NB4 (cell line): ENCODE results near the gene PDE4B.

ENCODE experiments used
- DNase-seq: peaks from one replicate; pipeline ENCODE4 v3.0.0; 2010; ENCODE audit warnings: low read depth
- H3K4me3 ChIP-seq: one replicate; pipeline ENCODE4 v1.5.1; 2011; ENCODE audit warnings: mild to moderate bottlenecking, low read depth, low read length, moderate library complexity
- MYC ChIP-seq: IDR thresholded peaks from 2 replicates; pipeline ENCODE4 v1.6.1; 2011; ENCODE audit warnings: low read depth, low read length
- POLR2A ChIP-seq: IDR thresholded peaks from 2 replicates; pipeline ENCODE4 v1.6.1; 2011; ENCODE audit warnings: mild to moderate bottlenecking; ENCODE audit not compliant: insufficient read length; ENCODE audit errors: extremely low read depth
- TF ChIP-seq, protein P1 (sequence below): IDR thresholded peaks from 2 replicates; pipeline ENCODE4 v1.6.1; 2011; ENCODE audit warnings: low read depth, low read length
- TF ChIP-seq, protein P2 (sequence below): IDR thresholded peaks from one replicate; pipeline ENCODE4 v1.5.1; 2012; ENCODE audit warnings: low read depth, low read length

Gene PDE4B

DNA sequence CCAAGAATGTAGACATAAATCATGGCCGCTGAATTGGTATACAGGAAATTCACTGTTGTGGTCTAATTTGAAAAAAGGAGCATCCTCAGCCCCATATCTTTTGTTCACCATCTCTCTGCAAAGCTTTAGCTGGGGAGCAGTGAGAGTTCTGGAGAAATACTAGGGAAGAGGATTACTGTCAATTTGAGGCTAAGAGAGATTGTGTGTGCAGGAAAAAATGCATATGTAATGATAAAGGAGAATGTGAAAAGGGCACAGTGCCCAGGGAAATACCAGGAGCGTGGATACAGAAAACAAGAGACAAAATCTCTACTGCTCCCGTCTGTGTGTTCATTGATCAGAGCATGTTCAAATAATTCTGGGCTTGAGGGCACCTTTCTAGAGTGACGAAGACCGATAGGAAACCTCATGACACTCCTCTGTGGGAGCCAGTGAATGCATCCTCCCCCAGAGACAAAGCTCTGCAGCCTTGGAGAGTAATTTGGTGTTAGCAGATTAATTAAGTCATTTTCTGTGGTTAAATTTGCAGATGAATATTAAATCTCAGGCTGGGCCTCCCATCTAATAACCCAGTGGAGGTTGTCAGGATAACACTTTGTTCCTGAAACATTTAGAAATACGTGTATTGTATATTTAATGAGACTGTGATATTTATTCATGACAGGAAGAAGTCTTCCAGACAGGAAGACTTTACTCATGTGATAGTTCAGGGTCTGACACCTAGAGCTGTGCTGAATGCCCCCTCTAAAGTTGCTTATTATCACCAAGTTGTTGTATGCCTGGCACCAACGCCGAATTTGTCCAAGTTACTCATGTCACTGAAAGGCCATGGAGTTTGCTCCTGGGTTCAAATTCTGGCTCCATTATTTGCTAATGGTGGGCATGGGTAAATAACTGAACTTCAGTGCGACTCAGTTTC lies 453.9 kb downstream of the PDE4B start:
- DNase-seq, result no peak
- no peak overlapping the region for H3K4me3 ChIP-seq
- no peak for TF ChIP-seq POLR2A

DNA sequence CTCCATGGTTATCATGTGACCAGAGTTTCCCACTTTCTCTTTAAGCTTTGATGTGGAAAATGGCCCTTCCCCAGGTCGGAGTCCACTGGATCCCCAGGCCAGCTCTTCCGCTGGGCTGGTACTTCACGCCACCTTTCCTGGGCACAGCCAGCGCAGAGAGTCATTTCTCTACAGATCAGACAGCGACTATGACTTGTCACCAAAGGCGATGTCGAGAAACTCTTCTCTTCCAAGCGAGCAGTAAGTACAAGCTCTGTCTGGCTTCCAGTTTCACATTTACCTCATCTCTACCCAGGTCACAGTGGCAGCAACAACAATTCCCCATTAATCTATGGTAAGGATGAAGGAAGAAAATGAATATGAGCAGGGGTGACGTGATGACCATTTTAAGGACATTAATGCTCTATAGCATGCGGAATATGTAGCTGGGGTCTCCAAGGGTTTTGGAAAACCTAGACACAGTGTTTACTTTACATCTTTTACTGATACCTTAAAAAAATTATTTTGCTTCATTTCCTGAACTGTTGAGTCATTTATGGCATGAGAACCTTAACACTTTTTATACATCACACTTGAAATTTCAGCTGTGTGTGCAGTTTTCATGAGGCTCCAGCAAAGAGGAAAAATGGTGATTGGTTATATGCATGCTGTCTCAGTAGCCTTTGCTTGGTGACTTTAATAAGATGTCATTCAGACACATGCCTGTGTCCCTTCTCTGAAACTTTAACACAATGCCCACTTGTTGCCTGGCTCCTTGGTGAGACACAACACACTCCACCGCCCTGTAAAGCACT lies 454.9 kb downstream of the PDE4B start:
- TF ChIP-seq, protein P1, sequence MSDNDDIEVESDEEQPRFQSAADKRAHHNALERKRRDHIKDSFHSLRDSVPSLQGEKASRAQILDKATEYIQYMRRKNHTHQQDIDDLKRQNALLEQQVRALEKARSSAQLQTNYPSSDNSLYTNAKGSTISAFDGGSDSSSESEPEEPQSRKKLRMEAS, result no peak
- TF ChIP-seq, protein P2, sequence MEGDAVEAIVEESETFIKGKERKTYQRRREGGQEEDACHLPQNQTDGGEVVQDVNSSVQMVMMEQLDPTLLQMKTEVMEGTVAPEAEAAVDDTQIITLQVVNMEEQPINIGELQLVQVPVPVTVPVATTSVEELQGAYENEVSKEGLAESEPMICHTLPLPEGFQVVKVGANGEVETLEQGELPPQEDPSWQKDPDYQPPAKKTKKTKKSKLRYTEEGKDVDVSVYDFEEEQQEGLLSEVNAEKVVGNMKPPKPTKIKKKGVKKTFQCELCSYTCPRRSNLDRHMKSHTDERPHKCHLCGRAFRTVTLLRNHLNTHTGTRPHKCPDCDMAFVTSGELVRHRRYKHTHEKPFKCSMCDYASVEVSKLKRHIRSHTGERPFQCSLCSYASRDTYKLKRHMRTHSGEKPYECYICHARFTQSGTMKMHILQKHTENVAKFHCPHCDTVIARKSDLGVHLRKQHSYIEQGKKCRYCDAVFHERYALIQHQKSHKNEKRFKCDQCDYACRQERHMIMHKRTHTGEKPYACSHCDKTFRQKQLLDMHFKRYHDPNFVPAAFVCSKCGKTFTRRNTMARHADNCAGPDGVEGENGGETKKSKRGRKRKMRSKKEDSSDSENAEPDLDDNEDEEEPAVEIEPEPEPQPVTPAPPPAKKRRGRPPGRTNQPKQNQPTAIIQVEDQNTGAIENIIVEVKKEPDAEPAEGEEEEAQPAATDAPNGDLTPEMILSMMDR, result no peak
- TF ChIP-seq MYC (no peak), POLR2A (no peak)
- DNase-seq, result no peak
- H3K4me3 ChIP-seq, result no peak overlapping the region

DNA sequence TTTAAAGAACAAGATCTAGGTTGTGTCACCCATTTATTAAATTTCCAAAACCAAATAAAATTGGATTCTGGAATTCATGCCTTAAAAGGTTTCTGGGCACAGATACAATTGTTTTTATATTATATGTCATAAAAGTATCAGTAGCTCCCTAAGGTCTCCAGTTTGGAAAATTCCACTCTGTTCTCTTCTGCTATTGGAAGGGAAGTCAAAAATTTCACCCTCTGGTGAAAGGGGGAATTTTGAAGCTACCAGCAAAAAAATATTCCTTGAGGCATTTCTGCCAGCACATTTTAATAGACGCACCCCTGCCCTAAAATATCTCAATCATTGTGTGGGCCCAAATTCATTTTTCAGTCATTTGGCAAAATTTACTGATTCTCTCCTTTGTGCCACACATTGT lies 455.6 kb downstream of the PDE4B start:
- DNase-seq, result no peak
- H3K4me3 ChIP-seq, result no peak overlapping the region
- TF ChIP-seq MYC, result no peak
- TF ChIP-seq, protein P2, result no peak
- TF ChIP-seq, protein P1, result no peak
- TF ChIP-seq POLR2A, result no peak

DNA sequence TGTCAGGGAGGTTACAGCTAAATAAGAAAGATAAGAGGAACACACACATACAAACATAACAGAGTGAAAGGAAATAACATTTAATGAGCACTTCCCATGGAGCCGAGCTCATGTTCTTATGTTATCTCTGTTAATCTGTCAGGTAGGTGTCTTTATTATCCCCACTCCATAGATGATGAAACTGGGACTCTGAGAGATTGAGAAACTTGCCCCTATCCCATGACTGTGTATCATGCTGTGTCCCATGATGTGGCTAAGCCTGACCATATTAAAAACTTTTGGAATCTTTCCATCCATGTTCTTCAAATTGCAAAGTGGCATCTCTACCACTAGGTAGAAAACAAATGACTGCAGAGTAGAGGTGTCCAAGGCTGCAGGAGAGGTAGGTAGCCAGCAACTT lies 456.1 kb downstream of the PDE4B start:
- no peak overlapping the region for H3K4me3 ChIP-seq
- no peak for DNase-seq
- TF ChIP-seq, protein P2, result no peak
- TF ChIP-seq, protein P1, result no peak
- TF ChIP-seq POLR2A (no peak), MYC (no peak)

DNA sequence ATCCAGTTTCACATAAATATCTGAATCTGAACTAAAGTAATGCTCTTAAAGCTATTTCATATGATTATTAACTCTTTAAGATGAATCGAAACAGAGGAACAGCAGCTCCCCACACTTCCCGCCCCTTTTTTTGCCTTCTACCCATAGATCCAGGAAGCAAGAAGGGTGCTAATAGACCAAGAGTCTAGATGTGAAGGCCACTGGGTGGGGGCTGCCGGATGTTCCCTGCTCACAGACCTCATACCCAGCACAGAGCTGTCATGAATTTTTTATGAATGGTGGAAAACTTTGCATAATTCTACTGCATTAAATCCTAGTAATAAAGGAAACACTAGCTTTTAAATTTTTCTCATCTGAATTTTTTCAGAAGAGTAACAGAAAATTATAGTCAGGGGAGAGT lies 457.4 kb downstream of the PDE4B start:
- TF ChIP-seq POLR2A, result no peak
- TF ChIP-seq, protein P2, result no peak
- TF ChIP-seq MYC, result no peak
- TF ChIP-seq, protein P1, result no peak
- H3K4me3 ChIP-seq, result no peak overlapping the region
- no peak for DNase-seq

DNA sequence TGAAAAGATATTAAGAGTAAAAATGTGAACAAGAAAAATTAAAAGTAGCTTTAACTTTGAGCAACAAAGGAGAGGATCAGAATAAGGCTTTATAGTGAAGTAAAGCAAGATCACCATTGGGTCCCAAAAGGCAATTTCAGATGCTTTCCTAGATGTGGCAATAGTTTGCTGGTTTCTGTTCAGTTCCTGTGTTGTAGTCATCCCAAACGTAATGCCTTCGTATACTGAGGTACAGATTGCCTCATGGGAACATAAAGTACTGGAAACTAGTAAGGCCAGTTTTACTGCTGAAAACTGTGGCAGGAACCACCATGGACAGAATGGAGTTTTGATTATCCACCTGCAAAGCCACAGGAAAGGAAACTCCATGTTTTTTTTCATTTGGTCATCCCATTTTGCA lies 457.8 kb downstream of the PDE4B start:
- peak; percentile 68 for DNase-seq
- H3K4me3 ChIP-seq, result no peak overlapping the region
- TF ChIP-seq, protein P1, result peak; percentile 18; the same call in 1 of the 2 replicates
- TF ChIP-seq POLR2A (no peak), MYC (0 out of 2 replicates have a peak, but pooled peaks have one; percentile 26)
- TF ChIP-seq, protein P2, result no peak
